Gastroesophageal sphincter (tissue), 4 donors: ENCODE data around the gene HSD11B1L. TPM values are rescaled to one million over a fixed set of nuclear protein-coding genes. Genes with fewer than 3 reads are reported as not detected.
"Not testable (repeated sequence)": the region's sequence is repeated elsewhere in the genome, so short reads cannot be mapped to it uniquely, and the experiment has no call there.

ENCODE experiments used
- ATAC-seq: fragments of 150-250 bp; one replicate; pipeline ENCODE4 v1.9.1; 2016; ENCODE audit warnings: mild to moderate bottlenecking, moderate library complexity
- H3K27ac ChIP-seq, 4 donors: fragments of 200-600 bp; sonication (generic) in 3 of 4; 1 replicate in 3 of 4; 2 replicates in 1 of 4; pipeline ENCODE4 v1.5.1; 2016 to 2019
- H3K27me3 ChIP-seq: fragments of 200-600 bp; sonication (generic); one replicate; pipeline ENCODE4 v1.5.1; 2019
- H3K36me3 ChIP-seq, 2 donors: fragments of 200-600 bp; sonication (generic); one replicate each; pipeline ENCODE4 v1.5.1; 2019; ENCODE audit warnings: control low read depth in 1 of 2
- H3K4me1 ChIP-seq, 3 donors: fragments of 200-600 bp; sonication (generic); 1 replicate in 2 of 3; 2 replicates in 1 of 3; pipeline ENCODE4 v1.5.1; 2016 to 2019; ENCODE audit warnings: control low read depth in 2 of 3
- H3K4me3 ChIP-seq, 2 donors: fragments of 200-600 bp; sonication (generic); one replicate each; pipeline ENCODE4 v1.5.1; 2019; ENCODE audit warnings: mild to moderate bottlenecking in 1 of 2, moderate library complexity in 1 of 2
- H3K9me3 ChIP-seq, 3 donors: fragments of 200-600 bp; sonication (generic); one replicate each; pipeline ENCODE4 v1.5.1; 2017 to 2019; ENCODE audit warnings: control low read depth in 2 of 3
- EP300 ChIP-seq: sonication (generic); formaldehyde crosslinking; IDR thresholded peaks from one replicate; pipeline ENCODE4 v1.6.1; 2017; ENCODE audit warnings: antibody characterized with exemption, mild to moderate bottlenecking
- POLR2A ChIP-seq, 2 donors: fragments of 450-650 bp; IDR thresholded peaks; one replicate each; pipeline ENCODE4 v1.6.1; 2017; ENCODE audit warnings: antibody characterized with exemption in 2 of 2, mild to moderate bottlenecking in 2 of 2, moderate library complexity in 1 of 2
- POLR2AphosphoS5 ChIP-seq: sonication (generic); formaldehyde crosslinking; IDR thresholded peaks from one replicate; pipeline ENCODE4 v1.6.1; 2017; ENCODE audit warnings: antibody characterized with exemption
- WGBS, 2 donors: methylation state at CpG; one replicate each; pipeline ENCODE4 v1.1.5; 2018; ENCODE audit warnings: low coverage in 1 of 2; 5-methylcytosine and 5-hydroxymethylcytosine counted together
- total RNA-seq, 4 donors: library from RNA; depleted of rRNA; stranded (reverse); fragments of >200 nt; gene quantifications; one replicate each; pipeline ENCODE4 v1.1.0, GENCODE V29; 2016
- TF ChIP-seq, protein P1 (sequence below), 4 experiments: fragments of 200-600 bp in 2 of 4; fragments of 450-650 bp in 2 of 4; sonication (generic) in 1 of 4; IDR thresholded peaks; one replicate each; pipeline ENCODE4 v1.5.1; 2017 to 2019; ENCODE audit warnings: antibody characterized with exemption in 4 of 4, mild to moderate bottlenecking in 2 of 4, moderate library complexity in 2 of 4

HSD11B1L gene
- total RNA-seq, 4 donors from 2014 or later: 11.2 to 22.9 (median 18.9) TPM

DNA sequence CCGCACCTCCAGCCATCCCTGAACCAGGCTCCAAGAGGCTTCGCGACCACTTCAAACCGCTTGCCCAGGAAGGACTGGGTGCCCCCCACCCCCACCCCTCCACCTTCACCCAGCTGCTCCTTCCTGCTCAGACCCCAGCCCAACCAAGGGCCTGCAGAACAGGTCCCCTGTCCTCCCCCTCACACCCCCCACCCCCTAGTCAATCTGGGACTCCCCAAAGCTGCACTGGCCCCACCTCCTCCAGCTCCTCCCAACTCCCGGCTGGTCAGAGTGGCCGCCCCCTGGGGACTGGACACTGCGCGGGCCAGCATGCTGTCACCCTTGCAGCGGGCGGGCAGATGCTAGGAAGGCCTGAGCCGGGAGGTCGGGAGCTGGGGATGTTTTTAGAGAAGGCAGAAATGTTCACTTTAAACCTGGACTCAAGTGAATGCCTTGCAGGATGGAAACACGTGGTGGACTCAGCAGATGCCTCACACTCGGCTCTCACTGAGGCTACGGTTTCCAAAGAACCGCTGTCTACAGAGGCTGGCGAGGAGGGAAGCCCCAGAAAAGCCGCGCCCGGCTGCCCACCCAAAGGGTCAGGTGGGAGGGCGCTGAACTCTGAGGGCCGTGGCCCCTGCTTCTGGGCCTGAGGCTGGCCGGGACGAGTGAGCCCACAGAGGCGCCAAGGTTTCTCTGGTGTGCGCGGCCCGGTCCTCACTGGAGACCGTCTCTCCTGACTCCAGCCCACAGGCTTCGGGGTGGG is 17.2 kb downstream of the HSD11B1L start:
- Histone ChIP-seq H3K9me3 (no peaks in the 10 kb centered on the region), H3K27me3 (no peaks in the 10 kb centered on the region), H3K4me1 (peaks cover 0 to 13% (median 0%) of the 10 kb centered on the region in 3 donors), H3K36me3 (peaks cover 0 to 95% of the 10 kb centered on the region in 2 donors), H3K4me3 (no peak overlapping the region), H3K27ac (peak overlapping the region in 1 of 4 donors; percentile 31)
- no peak for ATAC-seq
- TF ChIP-seq POLR2A (IDR thresholded peaks at IDR 0.05) (no peak), POLR2AphosphoS5 (no peak)
- WGBS, 2 donors: 72% methylated on average over 13 of the region's 30 CpGs; no CpG with 5 or more reads in 1 of the 2 donors

DNA sequence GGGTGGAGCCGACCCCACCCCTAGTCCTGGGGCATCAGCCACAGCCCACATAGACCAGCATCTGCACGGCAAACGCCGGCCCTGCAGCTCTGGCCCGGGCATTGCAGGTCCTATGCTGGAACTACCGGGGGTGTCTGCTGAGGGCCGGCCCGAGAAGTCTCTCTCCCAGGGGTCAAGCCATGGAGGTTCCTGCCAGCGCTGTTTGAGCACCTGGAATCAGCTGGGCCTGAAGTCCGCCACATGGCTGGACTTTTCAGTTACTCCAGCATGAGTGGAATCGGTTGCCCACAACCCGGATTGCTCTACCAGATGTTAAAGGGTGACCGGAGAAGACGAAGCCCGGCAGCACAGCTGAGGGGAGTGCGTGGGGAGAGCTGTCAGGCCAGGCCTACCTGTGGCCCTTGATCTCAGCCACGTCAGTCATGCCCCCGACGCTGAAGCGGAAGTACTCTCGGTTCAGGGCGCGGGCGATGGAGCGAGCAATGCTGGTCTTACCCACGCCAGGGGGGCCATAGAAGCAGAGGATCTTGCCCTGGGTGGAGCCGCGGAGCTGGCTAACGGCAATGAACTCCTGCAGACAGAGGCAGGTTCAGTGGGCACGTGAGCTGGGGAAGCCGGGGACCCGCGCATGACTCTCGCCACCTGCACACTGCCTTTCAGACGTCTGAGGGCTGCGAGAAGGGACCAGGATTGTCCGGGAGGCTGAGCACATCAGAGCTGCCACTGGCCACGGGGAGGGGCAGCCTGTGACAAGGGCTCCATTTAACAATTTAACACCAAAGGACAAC is 18.0 kb downstream of the HSD11B1L start:
- WGBS, 2 donors: 87 to 89% methylated on average over 3 to 9 of the region's 38 CpGs
- H3K27me3 ChIP-seq: no peaks in the 10 kb centered on the region
- H3K9me3 ChIP-seq: no peaks in the 10 kb centered on the region
- TF ChIP-seq, protein P1, sequence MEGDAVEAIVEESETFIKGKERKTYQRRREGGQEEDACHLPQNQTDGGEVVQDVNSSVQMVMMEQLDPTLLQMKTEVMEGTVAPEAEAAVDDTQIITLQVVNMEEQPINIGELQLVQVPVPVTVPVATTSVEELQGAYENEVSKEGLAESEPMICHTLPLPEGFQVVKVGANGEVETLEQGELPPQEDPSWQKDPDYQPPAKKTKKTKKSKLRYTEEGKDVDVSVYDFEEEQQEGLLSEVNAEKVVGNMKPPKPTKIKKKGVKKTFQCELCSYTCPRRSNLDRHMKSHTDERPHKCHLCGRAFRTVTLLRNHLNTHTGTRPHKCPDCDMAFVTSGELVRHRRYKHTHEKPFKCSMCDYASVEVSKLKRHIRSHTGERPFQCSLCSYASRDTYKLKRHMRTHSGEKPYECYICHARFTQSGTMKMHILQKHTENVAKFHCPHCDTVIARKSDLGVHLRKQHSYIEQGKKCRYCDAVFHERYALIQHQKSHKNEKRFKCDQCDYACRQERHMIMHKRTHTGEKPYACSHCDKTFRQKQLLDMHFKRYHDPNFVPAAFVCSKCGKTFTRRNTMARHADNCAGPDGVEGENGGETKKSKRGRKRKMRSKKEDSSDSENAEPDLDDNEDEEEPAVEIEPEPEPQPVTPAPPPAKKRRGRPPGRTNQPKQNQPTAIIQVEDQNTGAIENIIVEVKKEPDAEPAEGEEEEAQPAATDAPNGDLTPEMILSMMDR (IDR thresholded peaks at IDR 0.05): no peak
- TF ChIP-seq EP300 (no peak), POLR2A (IDR thresholded peaks at IDR 0.05) (no peak), POLR2AphosphoS5 (no peak)
- H3K4me1 ChIP-seq: peaks cover 0 to 5% (median 0%) of the 10 kb centered on the region in 3 donors
- peak; percentile 27 for ATAC-seq
- no peak overlapping the region for H3K27ac ChIP-seq
- peaks cover 0 to 95% of the 10 kb centered on the region in 2 donors for H3K36me3 ChIP-seq
- H3K4me3 ChIP-seq: no peak overlapping the region

DNA sequence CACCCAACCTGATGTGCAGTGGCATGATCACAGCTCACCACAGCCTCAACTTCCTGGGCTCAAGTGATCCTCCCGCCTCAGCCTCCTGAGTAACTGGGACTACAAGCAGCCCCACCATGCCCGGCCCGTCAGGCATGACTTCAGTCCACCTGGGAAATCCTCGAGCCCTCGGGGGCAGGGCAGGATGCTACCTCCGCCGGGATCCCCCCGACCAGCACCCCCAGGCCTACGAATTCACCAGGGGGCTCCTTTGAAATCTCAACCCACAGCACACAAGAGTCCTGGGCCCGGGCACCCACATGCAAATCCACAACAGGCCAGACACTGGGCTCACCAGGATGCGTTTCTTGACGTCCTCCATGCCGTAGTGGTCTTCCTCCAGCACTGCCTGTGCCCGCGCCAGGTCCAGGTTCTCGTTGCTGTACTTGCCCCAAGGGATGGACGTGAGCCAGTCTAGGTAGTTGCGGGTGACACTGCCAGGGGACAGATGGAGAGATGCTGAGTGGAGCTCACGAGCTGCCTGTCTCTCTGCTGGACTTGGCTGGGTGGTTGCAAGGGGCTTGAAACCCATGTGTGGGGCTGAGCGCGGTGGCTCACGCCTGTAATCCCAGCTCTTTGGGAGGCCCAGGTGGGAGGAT is 19.7 kb downstream of the HSD11B1L start:
- no peak for TF ChIP-seq POLR2AphosphoS5
- TF ChIP-seq, protein P1 (IDR thresholded peaks at IDR 0.05): no peak
- no peak for TF ChIP-seq POLR2A (IDR thresholded peaks at IDR 0.05)
- TF ChIP-seq EP300: no peak
- H3K4me3 ChIP-seq: no peak overlapping the region
- H3K36me3 ChIP-seq: peaks cover 0 to 95% of the 10 kb centered on the region in 2 donors
- no peaks in the 10 kb centered on the region for H3K4me1 ChIP-seq
- ATAC-seq: no peak
- no peaks in the 10 kb centered on the region for H3K27me3 ChIP-seq
- 94% methylated on average over 7 of the region's 22 CpGs; no CpG with 5 or more reads in 1 of the 2 donors for WGBS, 2 donors
- no peak overlapping the region for H3K27ac ChIP-seq
- no peaks in the 10 kb centered on the region for H3K9me3 ChIP-seq

DNA sequence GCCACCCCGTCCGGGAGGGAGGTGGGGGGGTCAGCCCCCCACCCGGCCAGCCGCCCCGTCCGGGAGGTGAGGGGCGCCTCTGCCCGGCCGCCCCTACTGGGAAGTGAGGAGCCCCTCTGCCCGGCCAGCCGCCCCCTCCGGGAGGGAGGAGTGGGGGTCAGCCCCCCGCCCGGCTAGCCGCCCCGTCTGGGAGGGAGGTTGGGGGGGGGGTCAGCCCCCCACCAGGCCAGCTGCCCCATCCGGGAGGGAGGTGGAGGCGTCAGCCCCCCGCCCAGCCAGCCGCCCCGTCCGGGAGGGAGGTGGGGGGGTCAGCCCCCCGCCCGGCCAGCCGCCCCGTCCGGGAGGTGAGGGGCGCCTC is 21.2 kb downstream of the HSD11B1L start:
- not testable (repeated sequence) for H3K9me3 ChIP-seq, H3K27me3 ChIP-seq, ATAC-seq, H3K4me1 ChIP-seq, H3K27ac ChIP-seq, H3K4me3 ChIP-seq
- peaks cover 0 to 95% of the 10 kb centered on the region in 2 donors for H3K36me3 ChIP-seq
- no CpG with 5 or more reads among the region's 28 CpGs for WGBS, 2 donors

DNA sequence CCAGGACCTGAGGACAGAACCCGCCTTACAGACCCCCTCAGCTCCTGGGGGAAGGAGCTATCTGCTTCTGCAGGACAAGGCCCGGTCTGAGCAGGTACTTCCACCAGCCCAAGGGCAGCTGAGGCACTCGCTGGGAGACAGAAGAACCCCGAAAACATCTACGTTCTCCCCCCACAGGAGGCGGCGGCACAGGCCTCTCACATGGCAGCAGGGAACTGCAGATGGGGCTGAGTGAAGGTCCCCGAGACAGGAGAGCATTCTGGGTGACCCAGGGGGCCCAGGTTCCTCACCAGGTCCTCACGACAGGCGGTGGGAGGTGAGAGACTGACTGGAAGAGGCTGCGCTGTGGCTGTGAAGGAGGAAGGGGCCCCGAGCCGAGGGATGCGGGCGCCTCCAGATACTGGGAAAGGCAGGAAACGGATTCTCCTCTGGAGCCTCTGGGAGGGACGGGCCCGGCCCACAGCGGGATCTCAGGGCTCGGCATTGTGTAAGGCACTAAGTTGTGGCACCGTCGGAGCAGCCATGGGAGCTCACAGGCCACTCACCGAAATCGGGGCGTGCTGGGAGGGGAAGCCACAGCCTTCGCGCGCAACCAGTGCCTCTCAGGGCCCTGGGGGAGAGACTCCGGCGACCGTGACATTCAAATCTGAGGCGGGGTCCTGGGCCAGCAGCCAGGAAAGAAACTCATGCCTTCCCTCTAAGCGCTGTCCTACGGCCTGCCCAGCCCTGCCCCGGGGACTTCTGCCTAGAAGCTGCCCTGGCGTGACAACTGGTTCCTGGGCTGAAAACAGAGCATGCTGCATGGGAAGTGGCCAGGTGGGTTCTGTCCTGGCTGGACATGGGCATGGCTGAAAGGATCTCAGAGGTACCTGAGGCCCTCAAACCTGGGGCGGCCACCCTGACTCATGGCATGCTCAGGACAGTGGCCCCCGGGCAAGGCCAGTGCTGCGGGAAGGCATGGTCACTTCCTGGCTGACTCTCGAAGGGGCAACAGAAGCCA is 23.3 kb downstream of the HSD11B1L start:
- no peak for ATAC-seq
- 93% methylated on average over 3 of the region's 40 CpGs; no CpG with 5 or more reads in 1 of the 2 donors for WGBS, 2 donors
- no peak overlapping the region for H3K4me3 ChIP-seq
- no peaks in the 10 kb centered on the region for H3K27me3 ChIP-seq
- H3K4me1 ChIP-seq: no peaks in the 10 kb centered on the region
- no peaks in the 10 kb centered on the region for H3K9me3 ChIP-seq
- H3K36me3 ChIP-seq: peaks cover 0 to 95% of the 10 kb centered on the region in 2 donors
- no peak overlapping the region for H3K27ac ChIP-seq
- TF ChIP-seq, protein P1 (IDR thresholded peaks at IDR 0.05): no peak
- no peak for TF ChIP-seq EP300
